Hepatocyte (in vitro differentiated cells): ENCODE results near the gene MXI1.

ENCODE experiments used
- CTCF ChIP-seq: fragments of 200-600 bp; sonication (generic); IDR thresholded peaks from 2 replicates; pipeline ENCODE4 v1.5.1; 2016; ENCODE audit warnings: antibody characterized with exemption, mild to moderate bottlenecking; ENCODE audit not compliant: poor library complexity
- EZH2 ChIP-seq: fragments of 200-600 bp; sonication (generic); IDR thresholded peaks from 2 replicates; pipeline ENCODE4 v1.6.1; 2016; ENCODE audit warnings: antibody characterized with exemption, mild to moderate bottlenecking, borderline replicate concordance
- EZH2phosphoT487 ChIP-seq: fragments of 200-600 bp; sonication (generic); IDR thresholded peaks from one replicate; pipeline ENCODE4 v1.6.1; 2018; ENCODE audit warnings: antibody characterized with exemption, mild to moderate bottlenecking, low read depth, moderate library complexity; ENCODE audit not compliant: unreplicated experiment, severe bottlenecking

DNA sequence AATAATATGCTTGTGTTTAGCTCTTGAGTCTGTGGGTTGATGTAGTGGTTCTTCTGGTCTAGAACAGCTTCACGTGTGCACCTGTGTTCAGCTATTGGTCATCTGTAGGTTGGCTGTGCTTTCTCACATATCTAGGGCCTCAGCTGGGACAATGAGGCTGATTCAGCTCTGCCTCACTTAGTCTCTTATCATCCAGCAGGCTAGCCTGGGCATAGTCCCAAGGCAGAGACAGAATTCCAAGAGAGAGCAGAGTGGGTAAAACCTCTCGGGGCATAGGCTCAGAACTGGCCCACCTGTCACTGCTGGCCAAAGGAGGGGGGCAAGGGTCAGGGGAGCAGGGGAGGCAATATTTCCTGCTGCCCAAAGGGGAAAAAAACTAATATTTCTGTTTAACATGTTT, 32.0 kb upstream of the MXI1 start:
- TF ChIP-seq CTCF (no peak), EZH2 (no peak), EZH2phosphoT487 (no peak)
